ENCODE data around the gene RUNX1.
A peak's percentile ranks its signal among the peaks of the same experiment; 100 is the strongest.

Gene RUNX1

DNA sequence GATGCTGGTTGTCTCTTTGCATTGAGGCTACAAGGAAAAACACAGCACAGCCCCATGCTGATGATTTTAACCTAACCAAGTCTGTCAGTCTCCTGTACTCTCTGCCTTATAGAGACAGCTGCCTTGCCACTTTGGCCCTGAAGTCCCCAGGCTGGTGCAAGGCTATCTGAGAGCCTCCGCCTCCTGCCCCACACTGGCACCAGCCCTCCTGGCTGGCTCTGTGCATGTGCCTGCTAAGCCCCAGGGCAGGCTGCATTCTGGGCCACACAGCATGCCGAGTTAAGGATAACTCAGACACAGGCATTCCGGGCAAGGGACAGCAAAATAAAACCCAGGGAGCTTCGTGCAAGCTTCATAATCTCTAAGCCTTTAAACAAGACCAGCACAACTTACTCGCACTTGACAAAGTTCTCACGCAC lies 910 bp downstream of the RUNX1 start:
- no peak for DNase-seq
- Histone ChIP-seq H3K4me1 (ENCODE audit: control insufficient read depth, insufficient read depth, low read length, poor library complexity, severe bottlenecking) (peaks cover 56% of the 10 kb centered on the region), H3K27ac (ENCODE audit: insufficient read depth, low read length, poor library complexity, severe bottlenecking) (peak overlapping the region; percentile 92)

DNA sequence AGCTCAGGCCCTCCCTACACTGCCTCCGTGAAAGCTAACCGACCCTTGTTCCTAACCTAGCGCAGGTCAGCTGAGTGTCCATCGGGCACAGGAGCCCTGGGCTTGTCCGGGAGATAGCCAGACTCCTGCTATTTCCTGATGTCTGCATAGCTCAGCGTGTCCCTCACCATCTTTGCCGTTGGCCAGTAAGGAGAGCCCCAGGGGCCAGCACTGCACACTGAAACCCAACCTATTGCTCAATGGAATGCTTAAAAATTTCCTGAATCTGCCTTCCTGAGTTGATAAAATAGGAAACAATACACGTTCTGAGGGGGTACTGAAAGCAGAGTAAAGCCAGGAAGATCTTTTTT lies 2.2 kb downstream of the RUNX1 start:
- H3K4me1 ChIP-seq (ENCODE audit: control insufficient read depth, insufficient read depth, low read length, poor library complexity, severe bottlenecking), result peaks cover 69% of the 10 kb centered on the region
- peak overlapping the region; percentile 72 for H3K4me3 ChIP-seq (ENCODE audit: insufficient read depth, low read depth, low read length, poor library complexity, severe bottlenecking)
- DNase-seq, result no peak

More for the DNA sequence above, 910 bp downstream of the RUNX1 start:
- no peaks in the 10 kb centered on the region for H3K9me3 ChIP-seq (ENCODE audit: control insufficient read depth, low read length)
- no peaks in the 10 kb centered on the region for H3K36me3 ChIP-seq (ENCODE audit: control insufficient read depth, insufficient read depth, low read length)
- H3K27me3 ChIP-seq (replicated peaks; ENCODE audit: control insufficient read depth, insufficient read depth, low read length, poor library complexity, severe bottlenecking), result no peaks in the 10 kb centered on the region
- H3K4me3 ChIP-seq (ENCODE audit: insufficient read depth, low read depth, low read length, poor library complexity, severe bottlenecking), result peak overlapping the region; percentile 72

GRCh38 chr21:35046263-35046624 lies 2.9 kb downstream of the RUNX1 start:
- Histone ChIP-seq H3K36me3 (ENCODE audit: control insufficient read depth, insufficient read depth, low read length) (no peaks in the 10 kb centered on the region), H3K4me3 (ENCODE audit: insufficient read depth, low read depth, low read length, poor library complexity, severe bottlenecking) (peak overlapping the region; percentile 72), H3K27ac (ENCODE audit: insufficient read depth, low read length, poor library complexity, severe bottlenecking) (peak overlapping the region; percentile 92), H3K4me1 (ENCODE audit: control insufficient read depth, insufficient read depth, low read length, poor library complexity, severe bottlenecking) (peaks cover 70% of the 10 kb centered on the region), H3K27me3 (replicated peaks; ENCODE audit: control insufficient read depth, insufficient read depth, low read length, poor library complexity, severe bottlenecking) (no peaks in the 10 kb centered on the region), H3K9me3 (ENCODE audit: control insufficient read depth, low read length) (no peaks in the 10 kb centered on the region)
- DNase-seq, result no peak

More for the DNA sequence above, 2.2 kb downstream of the RUNX1 start:
- Histone ChIP-seq H3K27me3 (replicated peaks; ENCODE audit: control insufficient read depth, insufficient read depth, low read length, poor library complexity, severe bottlenecking) (no peaks in the 10 kb centered on the region), H3K36me3 (ENCODE audit: control insufficient read depth, insufficient read depth, low read length) (no peaks in the 10 kb centered on the region), H3K27ac (ENCODE audit: insufficient read depth, low read length, poor library complexity, severe bottlenecking) (peak overlapping the region; percentile 92), H3K9me3 (ENCODE audit: control insufficient read depth, low read length) (no peaks in the 10 kb centered on the region)

GRCh38 chr21:35045542-35046262 lies 3.4 kb downstream of the RUNX1 start:
- peak overlapping the region; percentile 72 for H3K4me3 ChIP-seq (ENCODE audit: insufficient read depth, low read depth, low read length, poor library complexity, severe bottlenecking)
- no peaks in the 10 kb centered on the region for H3K9me3 ChIP-seq (ENCODE audit: control insufficient read depth, low read length)
- H3K27me3 ChIP-seq (replicated peaks; ENCODE audit: control insufficient read depth, insufficient read depth, low read length, poor library complexity, severe bottlenecking), result no peaks in the 10 kb centered on the region
- peaks cover 70% of the 10 kb centered on the region for H3K4me1 ChIP-seq (ENCODE audit: control insufficient read depth, insufficient read depth, low read length, poor library complexity, severe bottlenecking)
- no peaks in the 10 kb centered on the region for H3K36me3 ChIP-seq (ENCODE audit: control insufficient read depth, insufficient read depth, low read length)
- H3K27ac ChIP-seq (ENCODE audit: insufficient read depth, low read length, poor library complexity, severe bottlenecking), result peak overlapping the region; percentile 92
- peak; percentile 40 to 58 (median 52) for DNase-seq

GRCh38 chr21:35044770-35045541 lies 4.1 kb downstream of the RUNX1 start:
- peak overlapping the region; percentile 72 for H3K4me3 ChIP-seq (ENCODE audit: insufficient read depth, low read depth, low read length, poor library complexity, severe bottlenecking)
- H3K9me3 ChIP-seq (ENCODE audit: control insufficient read depth, low read length), result no peaks in the 10 kb centered on the region
- H3K36me3 ChIP-seq (ENCODE audit: control insufficient read depth, insufficient read depth, low read length), result peaks cover 3% of the 10 kb centered on the region
- peaks cover 70% of the 10 kb centered on the region for H3K4me1 ChIP-seq (ENCODE audit: control insufficient read depth, insufficient read depth, low read length, poor library complexity, severe bottlenecking)
- H3K27ac ChIP-seq (ENCODE audit: insufficient read depth, low read length, poor library complexity, severe bottlenecking), result peak overlapping the region; percentile 92
- H3K27me3 ChIP-seq (replicated peaks; ENCODE audit: control insufficient read depth, insufficient read depth, low read length, poor library complexity, severe bottlenecking), result no peaks in the 10 kb centered on the region
- DNase-seq, result no peak

DNA sequence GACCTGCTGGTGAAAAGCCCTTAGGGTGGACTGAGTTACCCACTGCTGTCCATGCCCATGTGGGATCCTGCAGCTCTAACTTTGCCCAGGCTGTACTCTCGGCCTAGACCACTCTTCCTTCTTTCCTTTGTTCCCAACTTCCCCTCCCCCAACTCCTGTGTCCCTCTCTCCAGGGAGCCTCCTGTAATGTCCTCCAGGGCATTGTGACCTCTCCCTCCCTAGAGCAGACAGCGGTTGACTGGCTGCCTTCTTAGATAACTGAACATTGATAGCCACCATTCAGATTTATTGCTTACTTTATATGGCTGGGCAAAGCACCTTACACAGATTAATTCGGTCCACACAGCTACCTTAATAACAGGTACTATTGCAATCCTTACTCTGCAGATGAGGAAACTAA lies 5.0 kb downstream of the RUNX1 start:
- H3K4me1 ChIP-seq (ENCODE audit: control insufficient read depth, insufficient read depth, low read length, poor library complexity, severe bottlenecking), result peaks cover 71% of the 10 kb centered on the region
- peak overlapping the region; percentile 92 for H3K27ac ChIP-seq (ENCODE audit: insufficient read depth, low read length, poor library complexity, severe bottlenecking)
- peaks cover 5% of the 10 kb centered on the region for H3K36me3 ChIP-seq (ENCODE audit: control insufficient read depth, insufficient read depth, low read length)
- no peak for DNase-seq
- no peaks in the 10 kb centered on the region for H3K27me3 ChIP-seq (replicated peaks; ENCODE audit: control insufficient read depth, insufficient read depth, low read length, poor library complexity, severe bottlenecking)
- H3K4me3 ChIP-seq (ENCODE audit: insufficient read depth, low read depth, low read length, poor library complexity, severe bottlenecking), result peak overlapping the region; percentile 72
- no peaks in the 10 kb centered on the region for H3K9me3 ChIP-seq (ENCODE audit: control insufficient read depth, low read length)

DNA sequence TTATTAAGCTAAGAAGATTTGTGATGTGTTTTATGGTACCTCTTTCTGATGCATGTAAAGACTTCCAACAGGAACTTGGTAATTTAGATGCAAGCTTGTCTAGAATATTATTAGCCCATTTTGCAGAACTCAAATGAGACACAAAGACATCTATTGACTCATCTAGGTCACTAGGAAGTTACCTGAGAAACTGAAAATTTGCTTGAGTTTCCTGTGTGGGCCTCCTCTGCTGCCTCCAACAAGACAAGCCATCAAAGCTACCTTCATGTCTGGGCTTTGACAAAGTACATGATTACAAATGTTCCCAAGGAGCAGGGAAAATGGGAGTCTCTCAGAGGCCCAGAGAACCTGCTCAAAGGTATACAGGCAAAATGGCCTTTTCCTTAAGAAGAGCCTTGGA lies 5.6 kb downstream of the RUNX1 start:
- Histone ChIP-seq H3K4me3 (ENCODE audit: insufficient read depth, low read depth, low read length, poor library complexity, severe bottlenecking) (no peak overlapping the region), H3K9me3 (ENCODE audit: control insufficient read depth, low read length) (no peaks in the 10 kb centered on the region), H3K4me1 (ENCODE audit: control insufficient read depth, insufficient read depth, low read length, poor library complexity, severe bottlenecking) (peaks cover 77% of the 10 kb centered on the region), H3K27ac (ENCODE audit: insufficient read depth, low read length, poor library complexity, severe bottlenecking) (peak overlapping the region; percentile 92), H3K36me3 (ENCODE audit: control insufficient read depth, insufficient read depth, low read length) (peaks cover 5% of the 10 kb centered on the region), H3K27me3 (replicated peaks; ENCODE audit: control insufficient read depth, insufficient read depth, low read length, poor library complexity, severe bottlenecking) (no peaks in the 10 kb centered on the region)
- no peak for DNase-seq

DNA sequence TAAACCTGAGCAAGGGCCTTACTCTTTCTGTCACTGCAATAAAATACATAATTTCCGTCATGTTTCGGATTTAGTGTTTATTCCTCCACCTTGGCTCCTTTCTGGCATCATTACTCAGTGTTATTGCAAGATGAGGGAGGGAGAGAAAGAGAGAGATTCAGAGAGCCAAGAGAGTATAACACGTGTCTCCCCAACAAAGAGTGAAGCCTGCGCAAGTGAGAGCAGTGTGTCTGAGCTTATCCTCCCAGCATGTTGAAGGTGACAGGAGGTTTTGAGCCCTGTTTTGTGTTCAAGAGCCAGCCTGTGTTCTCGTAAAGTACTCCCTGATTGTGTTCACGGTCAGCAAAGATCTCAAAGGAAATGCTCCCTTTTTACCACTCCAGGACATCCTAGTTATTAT lies 6.3 kb downstream of the RUNX1 start:
- Histone ChIP-seq H3K9me3 (ENCODE audit: control insufficient read depth, low read length) (no peaks in the 10 kb centered on the region), H3K27ac (ENCODE audit: insufficient read depth, low read length, poor library complexity, severe bottlenecking) (peak overlapping the region; percentile 92), H3K4me1 (ENCODE audit: control insufficient read depth, insufficient read depth, low read length, poor library complexity, severe bottlenecking) (peaks cover 84% of the 10 kb centered on the region), H3K36me3 (ENCODE audit: control insufficient read depth, insufficient read depth, low read length) (peaks cover 5% of the 10 kb centered on the region), H3K27me3 (replicated peaks; ENCODE audit: control insufficient read depth, insufficient read depth, low read length, poor library complexity, severe bottlenecking) (no peaks in the 10 kb centered on the region), H3K4me3 (ENCODE audit: insufficient read depth, low read depth, low read length, poor library complexity, severe bottlenecking) (peak overlapping the region; percentile 1)
- no peak for DNase-seq

DNA sequence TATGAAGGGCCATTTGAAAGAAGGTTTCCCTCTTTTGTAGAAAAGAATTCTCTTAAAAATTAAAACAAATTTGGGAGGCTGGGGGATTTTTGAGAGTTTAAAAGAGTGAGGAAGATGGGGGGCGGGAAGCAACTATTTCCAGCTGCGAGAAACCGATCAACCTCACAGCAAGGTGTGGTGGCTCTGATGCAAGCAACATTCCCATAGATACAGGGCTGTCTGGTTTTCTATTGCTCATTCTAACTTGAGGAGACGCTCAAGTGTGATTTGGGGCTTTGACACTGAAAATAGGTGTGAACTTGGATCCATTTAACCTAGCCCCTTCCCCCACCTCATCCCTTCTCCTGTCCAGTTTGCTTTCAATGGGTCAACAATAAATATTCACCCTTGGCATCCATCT lies 7.2 kb downstream of the RUNX1 start:
- peaks cover 91% of the 10 kb centered on the region for H3K4me1 ChIP-seq (ENCODE audit: control insufficient read depth, insufficient read depth, low read length, poor library complexity, severe bottlenecking)

DNA sequence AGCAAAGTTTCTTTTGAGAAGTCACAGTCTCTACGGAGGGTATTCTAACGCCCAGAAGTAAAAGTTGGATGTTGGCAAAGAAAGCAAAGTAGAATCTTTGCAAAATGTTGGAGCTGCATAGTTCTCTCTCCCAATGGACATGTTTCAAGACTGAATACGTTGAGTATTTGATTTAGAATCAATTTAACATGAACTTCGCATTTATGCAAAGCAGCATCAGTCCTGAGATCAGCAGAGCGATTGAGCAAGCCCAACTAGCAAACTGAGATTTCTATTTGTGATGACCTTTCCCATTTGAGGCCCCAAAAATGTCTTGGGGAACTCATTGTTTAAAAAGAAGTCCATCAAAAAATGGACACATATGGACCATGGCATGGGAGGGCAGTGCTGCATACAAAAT lies 8.0 kb downstream of the RUNX1 start:
- peak overlapping the region; percentile 92 for H3K27ac ChIP-seq (ENCODE audit: insufficient read depth, low read length, poor library complexity, severe bottlenecking)
- no peaks in the 10 kb centered on the region for H3K27me3 ChIP-seq (replicated peaks; ENCODE audit: control insufficient read depth, insufficient read depth, low read length, poor library complexity, severe bottlenecking)
- peak overlapping the region; percentile 36 for H3K4me3 ChIP-seq (ENCODE audit: insufficient read depth, low read depth, low read length, poor library complexity, severe bottlenecking)
- peaks cover 95% of the 10 kb centered on the region for H3K4me1 ChIP-seq (ENCODE audit: control insufficient read depth, insufficient read depth, low read length, poor library complexity, severe bottlenecking)
- H3K9me3 ChIP-seq (ENCODE audit: control insufficient read depth, low read length), result no peaks in the 10 kb centered on the region
- H3K36me3 ChIP-seq (ENCODE audit: control insufficient read depth, insufficient read depth, low read length), result peaks cover 5% of the 10 kb centered on the region
- DNase-seq, result no peak

More for the DNA sequence above, 7.2 kb downstream of the RUNX1 start:
- peaks cover 5% of the 10 kb centered on the region for H3K36me3 ChIP-seq (ENCODE audit: control insufficient read depth, insufficient read depth, low read length)
- DNase-seq, result no peak
- H3K9me3 ChIP-seq (ENCODE audit: control insufficient read depth, low read length), result no peaks in the 10 kb centered on the region
- peak overlapping the region; percentile 92 for H3K27ac ChIP-seq (ENCODE audit: insufficient read depth, low read length, poor library complexity, severe bottlenecking)
- H3K4me3 ChIP-seq (ENCODE audit: insufficient read depth, low read depth, low read length, poor library complexity, severe bottlenecking), result peak overlapping the region; percentile 2
- no peaks in the 10 kb centered on the region for H3K27me3 ChIP-seq (replicated peaks; ENCODE audit: control insufficient read depth, insufficient read depth, low read length, poor library complexity, severe bottlenecking)
